ENCODE results near the gene IFNG.
A peak's percentile ranks its signal among the peaks of the same experiment; 100 is the strongest.

Gene IFNG

DNA sequence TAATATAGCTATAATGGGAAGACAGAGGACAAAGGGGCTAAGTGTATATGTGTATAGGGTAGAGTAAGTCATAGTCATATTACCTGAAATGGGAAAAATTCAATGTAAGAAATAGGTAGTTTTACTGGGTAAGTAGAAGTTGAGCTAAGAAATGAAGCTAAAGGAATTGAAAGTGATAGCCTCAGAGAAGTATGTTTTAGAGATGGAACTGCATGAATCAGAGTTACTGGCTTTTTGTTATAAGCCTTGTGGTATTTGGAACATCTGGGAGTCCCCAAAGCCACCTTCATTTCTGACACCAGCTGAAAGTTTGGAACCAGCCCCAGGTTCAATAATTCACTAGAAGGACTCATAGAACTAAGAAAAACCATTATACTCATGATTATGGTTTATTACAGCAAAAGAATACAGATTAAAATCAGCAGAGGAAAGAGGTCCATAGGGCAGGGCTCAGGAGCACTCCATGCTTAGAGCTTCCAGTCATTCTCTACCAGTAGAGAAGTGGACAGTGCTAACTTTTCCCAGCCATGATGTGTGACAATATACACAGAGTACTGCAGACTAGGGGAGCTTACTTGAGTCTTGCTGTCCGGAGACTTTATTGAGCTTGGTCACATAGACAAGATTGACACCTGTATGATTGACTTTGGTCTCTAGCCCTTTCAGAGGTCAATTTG, 9.8 kb upstream of the IFNG start:
- H3K4me3 ChIP-seq (ENCODE audit: low read depth, low read length), result no peak overlapping the region
- TF ChIP-seq, protein P1, sequence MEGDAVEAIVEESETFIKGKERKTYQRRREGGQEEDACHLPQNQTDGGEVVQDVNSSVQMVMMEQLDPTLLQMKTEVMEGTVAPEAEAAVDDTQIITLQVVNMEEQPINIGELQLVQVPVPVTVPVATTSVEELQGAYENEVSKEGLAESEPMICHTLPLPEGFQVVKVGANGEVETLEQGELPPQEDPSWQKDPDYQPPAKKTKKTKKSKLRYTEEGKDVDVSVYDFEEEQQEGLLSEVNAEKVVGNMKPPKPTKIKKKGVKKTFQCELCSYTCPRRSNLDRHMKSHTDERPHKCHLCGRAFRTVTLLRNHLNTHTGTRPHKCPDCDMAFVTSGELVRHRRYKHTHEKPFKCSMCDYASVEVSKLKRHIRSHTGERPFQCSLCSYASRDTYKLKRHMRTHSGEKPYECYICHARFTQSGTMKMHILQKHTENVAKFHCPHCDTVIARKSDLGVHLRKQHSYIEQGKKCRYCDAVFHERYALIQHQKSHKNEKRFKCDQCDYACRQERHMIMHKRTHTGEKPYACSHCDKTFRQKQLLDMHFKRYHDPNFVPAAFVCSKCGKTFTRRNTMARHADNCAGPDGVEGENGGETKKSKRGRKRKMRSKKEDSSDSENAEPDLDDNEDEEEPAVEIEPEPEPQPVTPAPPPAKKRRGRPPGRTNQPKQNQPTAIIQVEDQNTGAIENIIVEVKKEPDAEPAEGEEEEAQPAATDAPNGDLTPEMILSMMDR (IDR thresholded peaks at IDR 0.05; ENCODE audit: control insufficient read depth, extremely low read depth, insufficient read depth), result no peak
- DNase-seq (ENCODE audit: low read depth), result no peak

DNA sequence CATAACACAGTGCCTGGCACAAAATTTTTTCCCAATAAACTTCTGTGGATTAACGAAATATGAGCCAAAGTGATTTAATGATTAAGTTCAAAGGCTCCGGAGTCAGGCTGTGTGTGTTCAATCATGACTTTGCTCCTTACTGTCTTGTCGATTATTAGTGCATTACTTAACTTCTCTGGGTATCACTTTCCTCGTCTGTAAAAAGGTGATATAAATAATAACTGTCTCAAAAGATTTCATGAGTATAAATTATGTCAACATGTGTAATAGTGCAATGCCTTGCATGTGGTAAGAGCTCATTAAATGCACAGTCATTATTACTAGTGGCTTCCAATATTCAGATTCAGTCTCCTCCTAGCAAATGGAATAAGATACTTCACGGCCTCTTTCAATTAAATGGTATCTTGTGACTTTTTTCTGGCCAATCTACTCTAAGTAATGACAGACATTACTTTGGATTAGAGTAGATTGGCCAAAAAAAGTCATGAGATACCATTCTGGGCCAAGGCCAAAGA, 6.8 kb upstream of the IFNG start:
- TF ChIP-seq, protein P1 (IDR thresholded peaks at IDR 0.05; ENCODE audit: control insufficient read depth, extremely low read depth, insufficient read depth), result no peak
- DNase-seq (ENCODE audit: low read depth), result no peak
- no peak overlapping the region for H3K4me3 ChIP-seq (ENCODE audit: low read depth, low read length)

DNA sequence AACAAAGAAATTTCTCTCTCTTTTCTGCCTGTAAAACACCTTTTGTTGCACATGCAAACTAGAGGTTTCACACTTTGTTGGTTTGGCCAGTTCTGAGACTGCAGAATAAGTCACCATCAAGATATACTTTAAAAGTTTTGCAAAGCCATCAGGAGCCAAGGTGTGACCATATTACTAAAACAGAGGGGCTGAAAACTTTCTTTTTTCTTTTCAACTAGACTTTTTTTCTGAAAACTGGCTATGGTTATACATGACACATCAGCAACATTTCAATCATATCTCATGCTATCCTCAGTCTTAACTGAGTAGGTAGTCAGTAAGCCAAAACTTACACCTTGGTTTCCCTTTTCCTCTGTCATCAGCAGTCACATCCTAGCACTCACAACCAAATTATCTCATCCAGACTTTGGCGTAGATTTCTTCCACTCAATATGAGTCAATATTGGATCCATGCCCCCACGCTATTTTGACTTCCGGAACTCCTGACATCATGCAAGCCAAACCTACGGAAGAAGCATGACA, 4.1 kb upstream of the IFNG start:
- DNase-seq (ENCODE audit: low read depth), result no peak
- H3K4me3 ChIP-seq (ENCODE audit: low read depth, low read length), result no peak overlapping the region
- TF ChIP-seq, protein P1 (IDR thresholded peaks at IDR 0.05; ENCODE audit: control insufficient read depth, extremely low read depth, insufficient read depth), result no peak

DNA sequence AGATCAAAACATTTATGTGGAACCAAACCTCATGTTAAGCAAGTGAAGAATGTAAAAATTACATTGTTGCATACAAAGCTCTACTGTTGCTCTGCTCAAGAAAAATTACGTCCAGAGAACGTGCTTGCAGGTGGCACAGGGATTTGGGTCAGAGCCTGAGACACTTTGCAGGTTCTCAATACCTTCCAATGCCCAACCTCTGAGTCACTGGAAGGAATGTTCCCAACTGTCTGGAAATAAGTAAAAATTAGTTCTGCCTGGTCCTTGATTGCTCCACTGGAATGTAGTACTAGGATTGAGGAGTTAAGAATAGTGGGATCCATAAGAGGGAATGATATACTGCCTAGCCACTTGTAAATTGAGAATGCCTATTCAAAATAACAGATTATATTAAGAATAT, 2.8 kb upstream of the IFNG start:
- TF ChIP-seq, protein P1 (IDR thresholded peaks at IDR 0.05; ENCODE audit: control insufficient read depth, extremely low read depth, insufficient read depth), result no peak
- DNase-seq (ENCODE audit: low read depth), result no peak
- no peak overlapping the region for H3K4me3 ChIP-seq (ENCODE audit: low read depth, low read length)

DNA sequence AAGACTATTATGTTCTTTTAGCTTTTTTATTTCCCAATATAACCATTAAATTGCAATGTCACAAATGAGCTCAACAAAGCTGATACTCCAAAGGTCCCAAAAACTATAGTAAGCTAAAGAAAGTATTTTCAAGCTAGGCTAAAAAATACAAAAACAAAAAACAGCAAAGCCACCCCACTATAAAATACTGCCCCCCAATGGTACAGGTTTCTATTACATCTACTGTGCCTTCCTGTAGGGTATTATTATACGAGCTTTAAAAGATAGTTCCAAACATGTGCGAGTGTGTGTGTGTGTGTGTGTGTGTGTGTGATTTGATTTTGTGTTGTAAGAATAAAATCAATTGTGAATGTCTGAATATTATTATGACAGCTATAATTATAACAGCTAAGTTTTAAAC, 1.1 kb downstream of the IFNG start:
- TF ChIP-seq, protein P1 (IDR thresholded peaks at IDR 0.05; ENCODE audit: control insufficient read depth, extremely low read depth, insufficient read depth), result peak; percentile 42

DNA sequence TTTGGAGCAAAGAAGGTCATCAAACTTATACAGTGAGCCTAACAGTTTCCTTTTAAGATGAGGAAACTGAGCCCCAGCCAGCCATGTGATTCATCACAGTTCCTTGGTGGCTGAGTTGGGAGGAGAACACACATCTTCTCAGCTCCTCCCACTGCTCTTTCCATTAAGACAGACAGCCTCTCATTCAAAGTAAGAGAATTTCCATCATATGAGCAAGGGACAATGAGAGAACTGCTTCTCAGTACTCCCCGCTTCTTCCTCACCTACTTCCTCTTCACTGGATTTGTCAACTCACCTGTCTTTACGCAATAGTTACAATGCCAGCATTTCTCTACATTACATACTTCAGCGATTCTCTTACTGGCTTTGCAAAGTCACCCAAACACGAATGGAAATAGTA, 2.2 kb downstream of the IFNG start:
- no peak for DNase-seq (ENCODE audit: low read depth)
- TF ChIP-seq, protein P1 (IDR thresholded peaks at IDR 0.05; ENCODE audit: control insufficient read depth, extremely low read depth, insufficient read depth), result no peak
- no peak overlapping the region for H3K4me3 ChIP-seq (ENCODE audit: low read depth, low read length)

More for the DNA sequence above, 1.1 kb downstream of the IFNG start:
- DNase-seq (ENCODE audit: low read depth), result no peak
- H3K4me3 ChIP-seq (ENCODE audit: low read depth, low read length), result no peak overlapping the region

DNA sequence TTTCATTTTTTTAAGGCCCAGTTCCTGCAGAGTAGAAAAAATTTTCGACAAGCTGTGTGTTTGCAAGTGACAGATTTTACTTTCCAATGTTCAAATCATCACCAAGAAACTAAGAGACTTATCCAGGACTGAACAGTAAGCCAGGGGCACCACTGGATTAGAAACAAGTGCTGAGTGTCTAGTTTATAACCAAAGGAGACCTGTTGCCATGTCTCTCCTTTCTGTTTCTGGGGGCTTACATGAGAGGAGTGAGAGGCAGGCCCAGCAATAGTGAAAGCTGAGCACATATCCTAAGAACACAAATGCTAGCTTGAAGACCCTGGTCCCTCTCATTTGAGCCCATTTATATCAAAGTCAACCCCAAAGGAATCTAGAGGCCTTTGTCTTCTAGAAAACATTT, 2.9 kb downstream of the IFNG start:
- no peak overlapping the region for H3K4me3 ChIP-seq (ENCODE audit: low read depth, low read length)
- TF ChIP-seq, protein P1 (IDR thresholded peaks at IDR 0.05; ENCODE audit: control insufficient read depth, extremely low read depth, insufficient read depth), result no peak
- DNase-seq (ENCODE audit: low read depth), result no peak

All from LNCaP clone FGC (cell line).